ENCODE data around the gene STK38. TPM values are rescaled to one million over a fixed set of nuclear protein-coding genes. Genes with fewer than 3 reads are reported as not detected.

The STK38 gene
- total and polyA plus RNA-seq, 4 donors: 9.3 to 21.8 (median 12.3) TPM

- TF ChIP-seq YY1 (IDR thresholded peaks at IDR 0.05) (peak; percentile 5), RAD21 (IDR thresholded peaks at IDR 0.05) (no peak), SP1 (IDR thresholded peaks at IDR 0.05) (no peak), GABPA (IDR thresholded peaks at IDR 0.05 in 1 of 2, conservative IDR thresholded peaks at IDR 0.05 in 1 of 2) (no peak), FOXA1 (IDR thresholded peaks at IDR 0.05) (no peak), ATF3 (IDR thresholded peaks at IDR 0.05) (no peak), TAF1 (conservative IDR thresholded peaks at IDR 0.05) (no peak)
- Histone ChIP-seq H3K27ac (ENCODE audit: low read depth in 1 of 2, low read length in 2 of 2) (peak overlapping the region; percentile 85 to 94), H3K9ac (ENCODE audit: low read depth in 1 of 2, low read length in 2 of 2) (peak overlapping the region in 1 of 2 donors; percentile 81), H3K27me3 (ENCODE audit: control insufficient read depth in 4 of 4, insufficient read depth in 4 of 4, low read length in 3 of 4) (no peaks in the 10 kb centered on the region), H3K9me3 (ENCODE audit: control insufficient read depth in 4 of 4, low read length in 3 of 4) (no peaks in the 10 kb centered on the region), H3K4me1 (ENCODE audit: control insufficient read depth in 4 of 4, insufficient read depth in 4 of 4, low read length in 3 of 4) (peaks cover 6 to 20% (median 13%) of the 10 kb centered on the region in 4 donors), H3K36me3 (ENCODE audit: control insufficient read depth in 4 of 4, insufficient read depth in 3 of 4, low read depth in 1 of 4, low read length in 3 of 4) (no peaks in the 10 kb centered on the region), H3K4me3 (ENCODE audit: low read depth in 1 of 3, low read length in 3 of 3) (peak overlapping the region; percentile 79 to 99 (median 82))
- DNase-seq (ENCODE audit: low spot score): no peak
- WGBS: 43% methylated on average over 3 of the region's 3 CpGs
Observed at GRCh38 chr6:36545767-36546307, 1.4 kb downstream of the STK38 start.

GRCh38 chr6:36544228-36544627, 3.1 kb downstream of the STK38 start:
- Histone ChIP-seq H3K4me3 (ENCODE audit: low read depth in 1 of 3, low read length in 3 of 3) (no peak overlapping the region), H3K9ac (ENCODE audit: low read depth in 1 of 2, low read length in 2 of 2) (peak overlapping the region in 1 of 2 donors; percentile 27), H3K27me3 (ENCODE audit: control insufficient read depth in 4 of 4, insufficient read depth in 4 of 4, low read length in 3 of 4) (no peaks in the 10 kb centered on the region), H3K36me3 (ENCODE audit: control insufficient read depth in 4 of 4, insufficient read depth in 3 of 4, low read depth in 1 of 4, low read length in 3 of 4) (peaks cover 3 to 11% (median 7%) of the 10 kb centered on the region in 4 donors), H3K9me3 (ENCODE audit: control insufficient read depth in 4 of 4, low read length in 3 of 4) (no peaks in the 10 kb centered on the region), H3K4me1 (ENCODE audit: control insufficient read depth in 4 of 4, insufficient read depth in 4 of 4, low read length in 3 of 4) (peaks cover 6 to 20% (median 13%) of the 10 kb centered on the region in 4 donors), H3K27ac (ENCODE audit: low read depth in 1 of 2, low read length in 2 of 2) (no peak overlapping the region)
- WGBS: 73% methylated on average over 1 of the region's 1 CpG
- no peak for DNase-seq (ENCODE audit: low spot score)
- TF ChIP-seq NR2F2 (IDR thresholded peaks at IDR 0.05): no peak
- TF ChIP-seq YY1 (IDR thresholded peaks at IDR 0.05): no peak
- TF ChIP-seq JUND (IDR thresholded peaks at IDR 0.05): no peak
- no peak for TF ChIP-seq GABPA (IDR thresholded peaks at IDR 0.05 in 1 of 2, conservative IDR thresholded peaks at IDR 0.05 in 1 of 2)

- no peak for DNase-seq (ENCODE audit: low spot score)
- Histone ChIP-seq H3K27me3 (ENCODE audit: control insufficient read depth in 4 of 4, insufficient read depth in 4 of 4, low read length in 3 of 4) (no peaks in the 10 kb centered on the region), H3K4me1 (ENCODE audit: control insufficient read depth in 4 of 4, insufficient read depth in 4 of 4, low read length in 3 of 4) (peaks cover 6 to 18% (median 11%) of the 10 kb centered on the region in 4 donors), H3K9me3 (ENCODE audit: control insufficient read depth in 4 of 4, low read length in 3 of 4) (no peaks in the 10 kb centered on the region), H3K36me3 (ENCODE audit: control insufficient read depth in 4 of 4, insufficient read depth in 3 of 4, low read depth in 1 of 4, low read length in 3 of 4) (peaks cover 3 to 15% (median 9%) of the 10 kb centered on the region in 4 donors), H3K4me3 (ENCODE audit: low read depth in 1 of 3, low read length in 3 of 3) (no peak overlapping the region), H3K9ac (ENCODE audit: low read depth in 1 of 2, low read length in 2 of 2) (no peak overlapping the region), H3K27ac (ENCODE audit: low read depth in 1 of 2, low read length in 2 of 2) (no peak overlapping the region)
- 91% methylated on average over 2 of the region's 2 CpGs for WGBS
- TF ChIP-seq JUND (IDR thresholded peaks at IDR 0.05) (no peak), SP1 (IDR thresholded peaks at IDR 0.05) (no peak), MAX (IDR thresholded peaks at IDR 0.05) (no peak), GABPA (IDR thresholded peaks at IDR 0.05 in 1 of 2, conservative IDR thresholded peaks at IDR 0.05 in 1 of 2) (no peak)
Observed at GRCh38 chr6:36542041-36542440, 5.2 kb downstream of the STK38 start.

- Histone ChIP-seq H3K9ac (ENCODE audit: low read depth in 1 of 2, low read length in 2 of 2) (no peak overlapping the region), H3K27ac (ENCODE audit: low read depth in 1 of 2, low read length in 2 of 2) (no peak overlapping the region), H3K4me1 (ENCODE audit: control insufficient read depth in 4 of 4, insufficient read depth in 4 of 4, low read length in 3 of 4) (peaks cover 0 to 6% (median 5%) of the 10 kb centered on the region in 4 donors), H3K36me3 (ENCODE audit: control insufficient read depth in 4 of 4, insufficient read depth in 3 of 4, low read depth in 1 of 4, low read length in 3 of 4) (peaks cover 3 to 15% (median 9%) of the 10 kb centered on the region in 4 donors), H3K4me3 (ENCODE audit: low read depth in 1 of 3, low read length in 3 of 3) (no peak overlapping the region), H3K27me3 (ENCODE audit: control insufficient read depth in 4 of 4, insufficient read depth in 4 of 4, low read length in 3 of 4) (no peaks in the 10 kb centered on the region), H3K9me3 (ENCODE audit: control insufficient read depth in 4 of 4, low read length in 3 of 4) (no peaks in the 10 kb centered on the region)
- no peak for DNase-seq (ENCODE audit: low spot score)
- WGBS: 94% methylated on average over 4 of the region's 4 CpGs
- TF ChIP-seq FOXA2 (IDR thresholded peaks at IDR 0.05): no peak
- no peak for TF ChIP-seq RXRA (IDR thresholded peaks at IDR 0.05)
- no peak for TF ChIP-seq REST (IDR thresholded peaks at IDR 0.05)
- no peak for TF ChIP-seq NR2F2 (IDR thresholded peaks at IDR 0.05)
- TF ChIP-seq ATF3 (IDR thresholded peaks at IDR 0.05): no peak
- no peak for TF ChIP-seq RAD21 (IDR thresholded peaks at IDR 0.05)
- TF ChIP-seq GABPA (IDR thresholded peaks at IDR 0.05 in 1 of 2, conservative IDR thresholded peaks at IDR 0.05 in 1 of 2): no peak
- no peak for TF ChIP-seq ZBTB33 (IDR thresholded peaks at IDR 0.05)
- TF ChIP-seq YY1 (IDR thresholded peaks at IDR 0.05): no peak
Observed at GRCh38 chr6:36539814-36540568, 7.3 kb downstream of the STK38 start.

Data from liver (tissue), 9 donors.